Right atrium auricular region (tissue), 2 donors: ENCODE measurements around the gene LYPD3. TPM values are rescaled to one million over a fixed set of nuclear protein-coding genes. Genes with fewer than 3 reads are reported as not detected.

Experiments used
- DNase-seq: peaks from one replicate; pipeline ENCODE4 v3.0.0-alpha.2; 2019; ENCODE audit warnings: low spot score
- H3K27ac ChIP-seq, 2 donors: fragments of 200-600 bp; sonication (generic); 1 replicate in 1 of 2; 2 replicates in 1 of 2; pipeline ENCODE4 v1.5.1; 2016 to 2019
- H3K27me3 ChIP-seq, 2 donors: fragments of 200-600 bp; sonication (generic); one replicate each; pipeline versions ENCODE4 v1.5.1 to v1.6.0; 2017 to 2019
- H3K36me3 ChIP-seq: fragments of 200-600 bp; sonication (generic); one replicate; pipeline ENCODE4 v1.5.1; 2016
- H3K4me1 ChIP-seq, 2 donors: fragments of 200-600 bp; sonication (generic); one replicate each; pipeline versions ENCODE4 v1.5.1 to v1.6.0; 2017 to 2019
- H3K4me3 ChIP-seq, 2 donors: fragments of 200-600 bp; sonication (generic); 1 replicate in 1 of 2; 2 replicates in 1 of 2; pipeline ENCODE4 v1.5.1; 2017 to 2019; ENCODE audit warnings: mild to moderate bottlenecking in 1 of 2, moderate library complexity in 1 of 2
- H3K9me3 ChIP-seq, 2 donors: fragments of 200-600 bp; sonication (generic); one replicate each; pipeline ENCODE4 v1.5.1; 2019
- total RNA-seq, 2 donors: library from RNA; depleted of rRNA; stranded (reverse); fragments of >200 nt; gene quantifications; one replicate each; pipeline ENCODE4 v1.1.0, GENCODE V29; 2016
- TF ChIP-seq, protein P1 (sequence below), 2 donors: fragments of 200-600 bp; sonication (generic); IDR thresholded peaks; one replicate each; pipeline ENCODE4 v1.5.1; 2019; ENCODE audit warnings: antibody characterized with exemption in 2 of 2

The LYPD3 gene
- total RNA-seq, 2 donors from 2014 or later = 0.90 TPM; not detected in 1

DNA sequence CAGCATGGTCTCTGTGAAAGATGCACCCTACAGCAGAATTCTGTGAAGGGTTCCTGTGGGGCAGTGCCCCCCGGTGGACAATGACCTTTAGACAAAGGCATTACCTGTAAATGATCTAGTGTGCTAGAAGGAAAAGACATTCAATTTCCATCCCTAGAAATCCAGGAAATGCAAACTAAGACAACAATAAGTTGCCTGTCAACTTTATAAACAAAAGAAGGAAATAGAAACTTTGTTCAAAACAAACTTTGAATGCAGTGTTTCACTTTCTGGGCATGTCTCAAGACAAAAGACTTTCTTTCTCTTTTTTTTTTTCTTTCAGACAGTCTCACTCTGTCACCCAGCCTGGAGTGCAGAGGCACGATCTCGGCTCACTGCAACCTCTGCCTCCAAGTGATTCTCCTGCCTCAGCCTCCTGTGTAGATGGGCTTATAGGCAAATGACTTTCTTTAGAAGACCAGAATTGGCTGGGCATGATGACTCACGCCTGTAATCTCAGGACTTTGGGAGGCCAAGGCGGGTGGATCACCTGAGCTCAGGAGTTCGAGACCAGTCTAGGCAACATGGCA is 35.2 kb downstream of the LYPD3 start:
- H3K4me1 ChIP-seq = no peaks in the 10 kb centered on the region
- no peak overlapping the region for H3K4me3 ChIP-seq
- H3K9me3 ChIP-seq = no peaks in the 10 kb centered on the region
- H3K36me3 ChIP-seq = no peaks in the 10 kb centered on the region
- TF ChIP-seq, protein P1, sequence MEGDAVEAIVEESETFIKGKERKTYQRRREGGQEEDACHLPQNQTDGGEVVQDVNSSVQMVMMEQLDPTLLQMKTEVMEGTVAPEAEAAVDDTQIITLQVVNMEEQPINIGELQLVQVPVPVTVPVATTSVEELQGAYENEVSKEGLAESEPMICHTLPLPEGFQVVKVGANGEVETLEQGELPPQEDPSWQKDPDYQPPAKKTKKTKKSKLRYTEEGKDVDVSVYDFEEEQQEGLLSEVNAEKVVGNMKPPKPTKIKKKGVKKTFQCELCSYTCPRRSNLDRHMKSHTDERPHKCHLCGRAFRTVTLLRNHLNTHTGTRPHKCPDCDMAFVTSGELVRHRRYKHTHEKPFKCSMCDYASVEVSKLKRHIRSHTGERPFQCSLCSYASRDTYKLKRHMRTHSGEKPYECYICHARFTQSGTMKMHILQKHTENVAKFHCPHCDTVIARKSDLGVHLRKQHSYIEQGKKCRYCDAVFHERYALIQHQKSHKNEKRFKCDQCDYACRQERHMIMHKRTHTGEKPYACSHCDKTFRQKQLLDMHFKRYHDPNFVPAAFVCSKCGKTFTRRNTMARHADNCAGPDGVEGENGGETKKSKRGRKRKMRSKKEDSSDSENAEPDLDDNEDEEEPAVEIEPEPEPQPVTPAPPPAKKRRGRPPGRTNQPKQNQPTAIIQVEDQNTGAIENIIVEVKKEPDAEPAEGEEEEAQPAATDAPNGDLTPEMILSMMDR (IDR thresholded peaks at IDR 0.05) = no peak
- H3K27ac ChIP-seq = no peak overlapping the region
- DNase-seq = no peak
- no peaks in the 10 kb centered on the region for H3K27me3 ChIP-seq

DNA sequence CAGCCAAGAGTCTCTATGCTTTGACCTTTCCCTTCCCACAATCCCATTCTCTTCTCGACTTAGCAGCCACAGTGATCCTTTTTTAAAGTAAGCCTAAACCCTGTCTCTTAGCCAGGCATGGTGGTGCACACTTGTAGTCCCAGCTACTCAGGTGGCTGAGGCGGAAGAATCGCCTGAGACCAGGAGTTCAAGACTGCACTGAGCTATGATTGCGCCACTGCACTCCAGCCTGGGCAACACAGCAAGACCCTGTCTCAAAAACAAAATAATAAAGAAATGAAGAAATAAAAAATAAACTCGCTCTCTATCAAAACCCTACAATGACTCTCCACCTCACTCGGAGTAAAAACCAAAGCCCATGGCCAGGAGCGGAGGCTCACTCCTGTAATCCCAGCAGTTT is 36.0 kb downstream of the LYPD3 start:
- H3K9me3 ChIP-seq = no peaks in the 10 kb centered on the region

DNA sequence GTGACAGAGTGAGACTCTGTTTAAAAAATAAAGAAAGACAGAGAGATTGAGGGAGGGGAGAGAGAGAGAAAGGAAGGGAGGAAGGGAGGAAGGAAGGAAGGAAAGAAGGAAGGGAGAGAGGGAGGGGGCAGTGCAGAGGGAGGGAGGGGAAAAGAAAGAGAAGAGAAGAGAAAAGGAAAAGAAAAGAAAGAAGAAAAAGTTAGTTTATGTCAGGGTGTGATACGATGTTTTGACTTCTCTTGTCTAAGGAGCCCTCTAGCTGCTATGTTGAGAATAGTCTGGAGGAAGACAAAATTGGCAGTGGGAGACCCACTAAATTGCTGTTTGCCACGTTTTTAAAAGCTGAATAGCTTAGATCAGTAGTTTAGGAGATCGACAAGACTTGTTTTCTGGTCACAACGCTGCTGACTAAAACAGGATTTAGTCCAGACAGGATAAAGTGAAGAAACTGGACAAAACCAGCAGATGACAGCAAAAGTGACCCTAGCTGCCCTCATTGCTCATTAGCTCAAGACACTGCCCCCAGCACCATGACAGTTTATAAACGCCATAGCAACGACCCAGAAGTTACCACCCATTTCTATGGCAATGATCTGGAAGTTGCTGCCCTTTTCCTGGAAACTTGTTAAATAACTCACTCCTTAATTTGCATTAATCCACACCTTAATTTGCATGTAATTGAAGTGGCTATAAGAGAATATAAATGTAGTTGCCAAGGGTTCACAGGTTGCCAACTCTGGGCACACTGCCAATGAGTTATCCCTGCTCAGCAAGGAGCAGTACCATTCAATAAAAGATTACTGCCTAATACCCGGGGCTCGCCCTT is 39.6 kb downstream of the LYPD3 start:
- H3K4me1 ChIP-seq = no peaks in the 10 kb centered on the region
- DNase-seq = no peak

More for the DNA sequence above, 36.0 kb downstream of the LYPD3 start:
- Histone ChIP-seq H3K27ac (no peak overlapping the region), H3K4me1 (no peaks in the 10 kb centered on the region), H3K36me3 (no peaks in the 10 kb centered on the region), H3K4me3 (no peak overlapping the region), H3K27me3 (no peaks in the 10 kb centered on the region)
- DNase-seq = no peak
- TF ChIP-seq, protein P1 (IDR thresholded peaks at IDR 0.05) = no peak

DNA sequence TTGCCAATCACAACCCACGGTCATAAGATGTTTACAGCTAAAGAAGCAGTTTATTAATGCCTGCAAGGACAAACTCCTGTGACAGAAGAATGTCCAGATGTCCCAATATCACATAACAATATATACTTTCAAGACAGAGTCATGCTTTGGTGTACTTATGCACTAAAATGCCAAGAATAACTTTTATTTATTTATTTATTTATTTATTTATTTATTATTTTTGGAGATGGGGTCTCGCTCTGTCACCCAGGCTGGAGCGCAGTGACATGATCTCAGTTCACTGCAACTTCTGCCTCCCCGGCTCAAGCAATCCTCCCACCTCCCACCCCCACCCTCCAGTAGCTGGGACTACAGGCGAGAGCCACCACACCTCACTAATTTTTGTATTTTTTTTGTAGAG is 41.6 kb downstream of the LYPD3 start:
- Histone ChIP-seq H3K4me1 (no peaks in the 10 kb centered on the region), H3K4me3 (no peak overlapping the region), H3K36me3 (no peaks in the 10 kb centered on the region), H3K27ac (no peak overlapping the region), H3K9me3 (no peaks in the 10 kb centered on the region), H3K27me3 (no peaks in the 10 kb centered on the region)
- no peak for DNase-seq
- TF ChIP-seq, protein P1 (IDR thresholded peaks at IDR 0.05) = no peak

More for the DNA sequence above, 39.6 kb downstream of the LYPD3 start:
- no peak overlapping the region for H3K4me3 ChIP-seq
- no peaks in the 10 kb centered on the region for H3K9me3 ChIP-seq
- TF ChIP-seq, protein P1 (IDR thresholded peaks at IDR 0.05) = peak in 1 of 2 donors; percentile 47
- no peaks in the 10 kb centered on the region for H3K36me3 ChIP-seq
- H3K27ac ChIP-seq = no peak overlapping the region
- H3K27me3 ChIP-seq = no peaks in the 10 kb centered on the region

DNA sequence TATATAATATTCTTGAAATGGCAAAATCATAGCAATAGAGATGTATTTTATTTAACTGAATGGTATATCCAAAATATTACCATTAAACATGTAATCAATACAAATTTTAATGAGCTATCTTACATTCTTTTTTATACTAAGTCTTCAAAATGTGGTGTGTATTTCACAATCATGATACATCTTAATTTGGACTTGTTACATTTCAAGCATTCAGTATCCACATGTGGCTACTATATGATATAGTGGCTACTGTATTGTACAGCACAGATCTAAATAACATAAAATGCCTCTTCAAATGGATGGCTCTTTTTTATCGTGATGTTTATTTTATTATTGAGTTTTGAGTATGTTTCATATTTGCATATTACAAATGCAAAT is 42.7 kb downstream of the LYPD3 start:
- no peaks in the 10 kb centered on the region for H3K36me3 ChIP-seq
- TF ChIP-seq, protein P1 (IDR thresholded peaks at IDR 0.05) = no peak
- no peaks in the 10 kb centered on the region for H3K27me3 ChIP-seq
- no peaks in the 10 kb centered on the region for H3K4me1 ChIP-seq
- H3K4me3 ChIP-seq = no peak overlapping the region
- DNase-seq = no peak
- no peaks in the 10 kb centered on the region for H3K9me3 ChIP-seq
- H3K27ac ChIP-seq = no peak overlapping the region
